ENCODE data around the gene ITPK1.

GRCh38 chr14:92888896-92889295 is 226.8 kb downstream of the ITPK1 start:
- TF ChIP-seq CTCF (IDR thresholded peaks at IDR 0.05) (no peak), POLR2A (IDR thresholded peaks at IDR 0.05) (no peak), POLR2AphosphoS5 (IDR thresholded peaks at IDR 0.05) (no peak)

All from breast epithelium (tissue), 3 donors.